Mucosa of descending colon (tissue), 3 donors: ENCODE measurements around the gene HOXB3. TPM values are rescaled to one million over a fixed set of nuclear protein-coding genes. Genes with fewer than 3 reads are reported as not detected.

Experiments used
- ATAC-seq: fragments of 200-7000 bp; cut with Tn5 transposase; one replicate; pipeline ENCODE4 v1.9.1; 2020; ENCODE audit warnings: mild to moderate bottlenecking, moderate library complexity
- DNase-seq, 3 donors: peaks; one replicate each; pipeline ENCODE4 v3.0.0-alpha.2; 2020
- H3K36me3 ChIP-seq: fragments of 200-600 bp; one replicate; pipeline ENCODE4 v1.8.0; 2021; ENCODE audit warnings: low read depth, mild to moderate bottlenecking
- H3K4me1 ChIP-seq: fragments of 200-600 bp; one replicate; pipeline ENCODE4 v1.8.0; 2021; ENCODE audit warnings: low read depth, mild to moderate bottlenecking
- H3K4me3 ChIP-seq: fragments of 200-600 bp; one replicate; pipeline ENCODE4 v1.8.0; 2021; ENCODE audit warnings: mild to moderate bottlenecking
- H3K9me3 ChIP-seq: fragments of 200-600 bp; one replicate; pipeline ENCODE4 v1.8.0; 2021; ENCODE audit warnings: mild to moderate bottlenecking
- intact Hi-C, 2 donors: fragments of 100-400 bp; cut with DNase I in 1 of 2; cut with micrococcal nuclease in 1 of 2; formaldehyde crosslinking; loops; one replicate each; pipeline versions ENCODE4 v1.11.0 to v1.11.1; 2022; cut with DNase I, micrococcal nuclease
- total RNA-seq, 3 donors: library from RNA; stranded (reverse); fragmentation: NEBNext Ultra II Directional in 2 of 3; extraction: Animal tissue kit (Norgen Biotek cat#: 25700) in 2 of 3; gene quantifications; one replicate each; pipeline versions ENCODE4 v1.2.1 to v1.2.4, GENCODE V29; 2021 to 2023
- TF ChIP-seq, protein P1 (sequence below): fragments of 200-600 bp; IDR thresholded peaks from one replicate; pipeline ENCODE4 v1.8.0; 2022; ENCODE audit warnings: antibody characterized with exemption, mild to moderate bottlenecking
- donor health status: DM: no; HTN: no; CAD: no; lungs with moderate emphysema.
- donor health status: DM: no; HTN: no; CAD: no.
- donor health status: DM: no; HTN: yes; CAD: no.

The HOXB3 gene
- total RNA-seq, 3 donors from 2014 or later: 42.4 to 64.8 (median 43.4) TPM

DNA sequence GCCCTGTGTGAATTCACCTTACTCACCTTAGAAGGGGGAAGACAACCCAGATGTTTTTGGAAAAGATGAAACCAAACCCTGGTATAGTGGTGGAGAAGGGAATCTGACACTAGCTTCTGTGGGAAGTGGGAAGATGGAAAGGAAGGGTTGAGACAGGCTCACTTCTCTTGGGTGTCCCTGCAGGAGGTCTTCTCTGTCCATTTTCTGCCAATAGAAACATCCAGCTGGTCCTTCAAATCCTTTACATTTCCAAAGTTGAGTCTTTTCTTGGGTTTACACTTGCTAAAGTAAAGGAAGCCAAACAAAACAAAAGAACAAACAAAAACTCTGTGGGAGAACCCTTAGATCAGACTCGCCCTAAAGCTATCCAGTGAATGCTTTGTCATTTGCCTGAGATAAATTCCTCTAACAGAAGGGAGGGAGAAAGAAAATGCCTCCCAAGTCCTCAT, 69.4 kb downstream of the HOXB3 start:
- no peaks in the 10 kb centered on the region for H3K9me3 ChIP-seq
- no peaks in the 10 kb centered on the region for H3K36me3 ChIP-seq
- ATAC-seq: no peak
- DNase-seq: no peak
- intact Hi-C loops: no loop called here
- no peak overlapping the region for H3K4me3 ChIP-seq
- TF ChIP-seq, protein P1, sequence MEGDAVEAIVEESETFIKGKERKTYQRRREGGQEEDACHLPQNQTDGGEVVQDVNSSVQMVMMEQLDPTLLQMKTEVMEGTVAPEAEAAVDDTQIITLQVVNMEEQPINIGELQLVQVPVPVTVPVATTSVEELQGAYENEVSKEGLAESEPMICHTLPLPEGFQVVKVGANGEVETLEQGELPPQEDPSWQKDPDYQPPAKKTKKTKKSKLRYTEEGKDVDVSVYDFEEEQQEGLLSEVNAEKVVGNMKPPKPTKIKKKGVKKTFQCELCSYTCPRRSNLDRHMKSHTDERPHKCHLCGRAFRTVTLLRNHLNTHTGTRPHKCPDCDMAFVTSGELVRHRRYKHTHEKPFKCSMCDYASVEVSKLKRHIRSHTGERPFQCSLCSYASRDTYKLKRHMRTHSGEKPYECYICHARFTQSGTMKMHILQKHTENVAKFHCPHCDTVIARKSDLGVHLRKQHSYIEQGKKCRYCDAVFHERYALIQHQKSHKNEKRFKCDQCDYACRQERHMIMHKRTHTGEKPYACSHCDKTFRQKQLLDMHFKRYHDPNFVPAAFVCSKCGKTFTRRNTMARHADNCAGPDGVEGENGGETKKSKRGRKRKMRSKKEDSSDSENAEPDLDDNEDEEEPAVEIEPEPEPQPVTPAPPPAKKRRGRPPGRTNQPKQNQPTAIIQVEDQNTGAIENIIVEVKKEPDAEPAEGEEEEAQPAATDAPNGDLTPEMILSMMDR: no peak
- H3K4me1 ChIP-seq: no peaks in the 10 kb centered on the region

DNA sequence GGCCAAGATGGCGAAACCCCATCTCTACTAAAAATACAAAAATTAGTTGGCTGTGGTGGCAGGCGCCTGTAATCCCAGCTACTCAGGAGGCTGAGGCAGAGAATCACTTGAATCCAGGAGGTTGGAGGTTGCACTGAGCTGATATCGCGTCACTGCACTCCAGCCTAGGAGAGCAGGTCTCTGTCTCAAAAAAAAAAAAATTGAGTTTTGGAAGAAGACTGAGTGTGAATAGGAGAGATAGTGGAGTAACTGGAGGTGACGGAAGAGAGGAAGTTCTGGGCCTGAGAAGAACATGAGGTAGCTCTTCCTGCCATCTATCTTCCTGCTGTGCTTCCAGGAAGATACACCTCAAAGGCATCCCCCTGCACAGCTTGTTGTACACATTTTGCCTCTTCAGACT, 70.6 kb downstream of the HOXB3 start:
- TF ChIP-seq, protein P1: no peak
- DNase-seq: no peak
- H3K4me3 ChIP-seq: no peak overlapping the region
- no peaks in the 10 kb centered on the region for H3K9me3 ChIP-seq
- ATAC-seq: no peak
- H3K4me1 ChIP-seq: no peaks in the 10 kb centered on the region
- H3K36me3 ChIP-seq: no peaks in the 10 kb centered on the region
- intact Hi-C loops: no loop called here

- intact Hi-C loops: no loop called here
- DNase-seq: no peak
- H3K4me3 ChIP-seq: no peak overlapping the region
- TF ChIP-seq, protein P1: no peak
- no peaks in the 10 kb centered on the region for H3K36me3 ChIP-seq
- no peaks in the 10 kb centered on the region for H3K9me3 ChIP-seq
- peaks cover 6% of the 10 kb centered on the region for H3K4me1 ChIP-seq
- ATAC-seq: peak; percentile 19
These were observed 72.6 kb downstream of the HOXB3 start for GRCh38 chr17:48517478-48517877.

DNA sequence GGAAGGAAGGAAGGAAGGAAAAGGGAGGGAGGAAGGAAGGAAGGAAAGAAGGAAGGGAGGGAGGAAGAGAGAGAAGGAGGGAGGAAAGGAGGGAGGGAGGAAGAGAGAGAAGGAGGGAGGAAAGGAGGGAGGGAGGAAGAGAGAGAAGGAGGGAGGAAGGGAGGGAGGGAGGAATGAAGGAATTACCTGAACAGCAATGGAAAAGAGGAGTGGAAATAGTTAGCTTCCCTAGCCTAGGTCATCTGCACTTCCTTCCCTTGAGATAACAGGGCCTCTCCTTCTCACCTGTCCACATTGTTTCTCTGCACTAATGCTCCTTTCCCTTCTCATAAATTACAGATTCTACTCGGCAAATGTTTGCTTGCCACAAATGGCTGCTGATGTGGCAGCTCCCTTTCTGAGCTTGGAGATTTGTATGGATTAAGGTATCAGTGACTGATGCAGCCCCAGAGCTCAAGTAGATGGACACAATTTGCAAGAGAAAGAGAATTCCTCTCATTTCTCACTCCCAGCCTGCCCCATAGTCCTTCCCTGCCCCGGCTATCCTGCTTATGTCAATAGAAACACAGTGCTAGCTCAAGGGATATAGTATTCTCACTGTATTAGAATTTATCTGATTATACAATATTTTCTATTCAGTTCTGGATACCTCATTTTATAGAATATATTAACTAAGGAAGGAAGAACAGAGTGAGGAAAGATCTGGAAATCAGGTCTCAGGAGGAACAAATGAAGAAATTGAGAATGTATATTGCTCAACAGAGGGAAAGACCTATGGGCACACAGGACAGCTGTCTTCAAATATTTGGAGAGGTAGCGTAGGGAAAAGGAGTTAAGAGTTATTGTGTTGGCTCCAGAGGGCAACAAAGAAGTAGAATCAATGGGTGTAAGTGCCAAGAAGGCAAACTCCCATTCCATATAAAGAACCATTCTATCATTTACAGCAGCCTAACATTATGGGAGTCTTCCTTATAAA, 73.8 kb downstream of the HOXB3 start:
- Histone ChIP-seq H3K4me1 (peaks cover 6% of the 10 kb centered on the region), H3K9me3 (no peaks in the 10 kb centered on the region), H3K4me3 (no peak overlapping the region), H3K36me3 (no peaks in the 10 kb centered on the region)
- no peak for DNase-seq
- TF ChIP-seq, protein P1: no peak
- intact Hi-C loops: no loop called here
- ATAC-seq: peak; percentile 33

GRCh38 chr17:48514477-48514876, 75.6 kb downstream of the HOXB3 start:
- H3K4me1 ChIP-seq: peaks cover 6% of the 10 kb centered on the region
- no peak overlapping the region for H3K4me3 ChIP-seq
- no peaks in the 10 kb centered on the region for H3K36me3 ChIP-seq
- TF ChIP-seq, protein P1: no peak
- DNase-seq: no peak
- no peak for ATAC-seq
- H3K9me3 ChIP-seq: no peaks in the 10 kb centered on the region
- intact Hi-C loops: no loop called here
